GM12865 (cell line): Measurements from ENCODE around the gene DNAH8.
"Not testable (repeated sequence)": the region's sequence is repeated elsewhere in the genome, so short reads cannot be mapped to it uniquely, and the experiment has no call there.

ENCODE experiments used
- DNase-seq: peaks from one replicate; pipeline ENCODE4 v3.0.0; 2010; ENCODE audit warnings: low read depth
- H3K4me3 ChIP-seq: 2 replicates; pipeline ENCODE4 v1.5.1; 2011; ENCODE audit warnings: mild to moderate bottlenecking, low read depth, low read length, control low read depth
- CTCF ChIP-seq: IDR thresholded peaks from 2 replicates; pipeline ENCODE4 v1.5.1; 2011; ENCODE audit warnings: low read length, control low read depth, low read depth, inconsistent platforms; ENCODE audit not compliant: insufficient read depth; ENCODE audit errors: missing control alignments

Gene DNAH8

GRCh38 chr6:38796006-38796405, 80.9 kb downstream of the DNAH8 start:
- H3K4me3 ChIP-seq, result no peak overlapping the region
- no peak for TF ChIP-seq CTCF
- DNase-seq, result no peak

- not testable (repeated sequence) for DNase-seq, H3K4me3 ChIP-seq
These were observed 81.3 kb downstream of the DNAH8 start for GRCh38 chr6:38796437-38796836.

DNA sequence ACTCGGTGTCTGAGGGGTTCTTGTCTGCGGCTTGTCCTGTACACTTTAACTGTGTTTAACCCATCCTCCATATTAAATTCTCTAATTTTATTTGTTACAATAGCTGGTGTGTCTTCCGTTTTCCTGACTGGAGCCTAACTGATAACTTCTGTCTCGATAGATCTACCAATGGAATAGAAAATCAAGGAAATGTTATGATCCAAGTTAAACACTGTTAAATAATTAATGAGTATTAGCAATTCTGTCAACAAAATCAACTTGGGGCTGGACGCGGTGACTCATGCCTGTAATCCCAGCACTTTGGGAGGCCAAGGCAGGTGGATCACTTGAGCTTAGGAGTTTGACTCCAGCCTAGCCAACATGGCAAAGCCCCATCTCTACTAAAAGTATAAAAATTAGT, 81.7 kb downstream of the DNAH8 start:
- TF ChIP-seq CTCF, result no peak
- no peak for DNase-seq
- no peak overlapping the region for H3K4me3 ChIP-seq

GRCh38 chr6:38797391-38797790, 82.3 kb downstream of the DNAH8 start:
- TF ChIP-seq CTCF, result no peak
- no peak for DNase-seq
- no peak overlapping the region for H3K4me3 ChIP-seq

- no peak for DNase-seq
- no peak overlapping the region for H3K4me3 ChIP-seq
- TF ChIP-seq CTCF, result no peak
These were observed 84.5 kb downstream of the DNAH8 start for GRCh38 chr6:38799529-38800184.

- H3K4me3 ChIP-seq, result no peak overlapping the region
- DNase-seq, result no peak
- TF ChIP-seq CTCF, result no peak
These were observed 86.2 kb downstream of the DNAH8 start for GRCh38 chr6:38801305-38801704.

DNA sequence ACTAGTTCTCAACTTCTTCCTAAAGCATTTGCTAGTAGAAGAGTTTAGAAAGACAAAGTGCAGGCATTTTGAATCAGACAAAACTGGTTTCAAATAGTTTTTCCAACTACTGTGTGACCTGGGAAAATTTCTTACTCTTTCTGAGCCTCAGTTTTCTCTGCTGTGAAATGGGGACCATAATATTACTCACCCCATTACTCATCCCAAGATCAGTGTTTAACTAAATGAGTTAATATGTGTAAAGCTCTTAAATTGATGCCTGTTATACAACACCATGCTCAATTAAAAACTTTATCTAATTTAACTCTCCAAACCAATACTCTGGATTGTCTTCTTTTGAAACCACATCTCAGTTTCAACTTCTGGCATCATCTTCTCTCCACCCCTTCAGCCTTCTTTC, 87.4 kb downstream of the DNAH8 start:
- no peak for DNase-seq
- H3K4me3 ChIP-seq, result no peak overlapping the region
- TF ChIP-seq CTCF, result no peak

DNA sequence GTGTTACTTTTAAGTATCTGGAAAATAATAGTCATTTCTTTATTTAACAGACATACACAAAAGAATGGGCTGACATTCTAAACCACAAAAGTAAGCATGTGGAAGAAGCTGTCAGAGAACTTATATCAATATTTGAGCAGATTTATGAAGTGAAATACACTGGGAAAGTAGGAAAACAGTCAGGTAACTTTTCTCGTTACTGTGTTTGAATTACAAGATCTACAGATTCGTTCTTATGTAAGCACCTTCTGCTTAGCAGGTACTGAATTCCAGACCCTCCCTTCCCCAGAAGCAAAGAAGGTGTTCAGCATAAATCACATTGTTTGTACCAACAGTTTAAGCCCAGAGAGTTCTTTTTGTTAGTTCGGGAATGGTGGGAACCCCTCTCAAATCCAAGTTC, 88.0 kb downstream of the DNAH8 start:
- no peak for DNase-seq
- TF ChIP-seq CTCF, result no peak
- no peak overlapping the region for H3K4me3 ChIP-seq
